HG02885 (cell line): ENCODE measurements around the gene ILF2.
"Not testable (repeated sequence)": the region's sequence is repeated elsewhere in the genome, so short reads cannot be mapped to it uniquely, and the experiment has no call there.

Source experiments
- ATAC-seq: cut with Tn5 transposase; IDR thresholded peaks from one replicate; pipeline ENCODE4 v1.9.1; 2021; ENCODE audit warnings: mild to moderate bottlenecking; ENCODE audit not compliant: unreplicated experiment, poor library complexity

ILF2 gene

DNA sequence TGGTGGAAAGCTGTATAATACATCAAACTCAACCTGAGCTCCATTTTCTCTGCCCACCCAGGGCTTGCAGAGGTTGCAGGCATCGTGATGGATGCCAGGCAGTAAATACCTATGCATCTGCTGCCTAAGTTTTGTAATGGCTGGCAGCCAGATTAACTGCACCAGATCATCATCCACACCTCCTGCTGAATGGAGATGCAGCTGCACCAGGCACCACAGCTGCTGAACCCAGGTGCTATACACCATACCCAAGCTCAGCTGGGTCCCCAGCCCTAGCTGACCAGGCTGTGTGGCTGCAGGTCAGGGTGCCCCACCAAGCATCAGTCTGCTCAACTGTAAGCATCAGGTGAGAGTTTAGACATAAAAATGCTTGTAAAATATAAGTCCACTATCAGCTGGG is 19.0 kb downstream of the ILF2 start:
- ATAC-seq: no peak

DNA sequence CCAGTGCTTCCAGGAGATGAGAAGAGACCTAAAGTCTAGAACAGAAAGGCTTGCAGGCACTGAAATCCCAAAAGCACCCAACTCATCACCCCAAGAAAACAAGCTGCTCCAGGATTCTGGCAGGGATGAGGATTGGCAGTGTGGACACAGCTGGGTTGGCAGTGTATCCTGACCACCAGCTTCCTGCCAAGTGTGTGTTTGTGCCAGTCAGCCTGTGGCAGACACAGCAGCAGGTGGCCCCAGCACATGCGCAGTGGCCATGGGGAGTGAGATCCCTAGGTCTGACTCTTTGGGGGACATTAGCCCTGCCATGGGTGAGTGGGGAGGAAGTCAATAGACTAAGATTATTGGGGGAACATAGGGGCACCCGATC is 20.9 kb downstream of the ILF2 start:
- no peak for ATAC-seq

DNA sequence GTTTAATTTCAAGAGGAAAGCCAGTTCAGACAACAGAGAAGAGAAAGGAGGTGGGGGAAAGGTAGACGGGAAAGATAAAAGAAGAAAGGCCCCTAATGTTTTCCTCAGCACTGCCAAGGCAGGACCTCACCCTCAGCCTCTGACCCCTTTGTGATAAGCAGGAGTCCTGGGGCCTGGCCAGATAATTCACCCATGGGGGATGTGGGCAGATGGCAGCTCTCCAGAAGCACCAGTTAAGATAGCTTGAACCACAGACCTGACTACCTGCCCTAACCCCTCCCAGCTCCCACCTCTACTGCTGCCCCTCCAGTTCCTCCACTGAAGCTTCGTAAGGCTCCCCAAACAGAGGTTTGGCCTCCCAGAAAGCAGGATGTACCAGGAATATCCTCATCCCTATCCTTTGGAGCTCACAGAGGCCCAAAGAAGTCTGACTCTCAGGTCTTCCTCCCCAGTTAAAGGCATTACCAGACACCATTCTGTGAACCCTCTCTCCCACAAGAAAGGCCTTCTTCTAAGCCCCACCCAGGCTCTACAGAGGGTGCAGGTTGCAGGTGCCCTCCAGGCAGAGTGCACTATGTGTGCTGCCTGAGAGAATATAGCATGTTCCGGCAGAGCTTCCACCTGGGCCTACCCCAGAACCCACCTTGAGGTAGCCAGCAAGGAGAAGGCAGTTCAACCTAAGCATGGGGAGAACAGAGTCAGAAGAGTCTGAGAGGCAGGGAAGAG is 21.5 kb downstream of the ILF2 start:
- no peak for ATAC-seq

DNA sequence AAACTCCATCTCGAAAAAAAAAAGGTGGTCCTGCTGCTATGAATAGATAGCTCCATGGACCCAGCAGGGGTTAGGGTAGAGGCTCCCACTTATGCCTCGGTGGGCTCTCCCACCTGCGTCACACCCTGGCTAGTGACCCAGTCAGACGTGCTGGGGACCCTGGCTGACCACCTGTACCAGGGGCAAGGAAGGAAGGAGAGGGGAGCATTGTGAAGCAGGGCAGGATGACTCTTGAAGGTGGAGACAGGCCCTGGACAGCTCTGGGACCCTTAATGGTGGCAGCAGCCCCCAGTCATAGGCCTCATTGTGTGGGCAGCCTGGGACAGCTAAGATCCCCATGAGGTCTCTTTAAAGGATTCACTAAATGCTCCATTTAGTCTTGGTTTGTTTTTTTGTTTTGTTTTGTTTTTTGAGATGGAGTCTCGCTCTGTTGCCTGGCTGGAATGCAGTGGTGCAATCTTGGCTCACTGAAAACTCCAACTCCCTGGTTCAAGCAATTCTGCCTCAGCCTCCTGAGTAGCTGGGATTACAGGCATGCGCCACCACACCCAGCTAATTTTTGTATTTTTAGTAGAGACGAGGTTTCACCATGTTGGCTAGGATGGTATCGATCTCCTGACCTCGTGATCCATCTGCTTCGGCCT is 22.7 kb downstream of the ILF2 start:
- no peak for ATAC-seq

DNA sequence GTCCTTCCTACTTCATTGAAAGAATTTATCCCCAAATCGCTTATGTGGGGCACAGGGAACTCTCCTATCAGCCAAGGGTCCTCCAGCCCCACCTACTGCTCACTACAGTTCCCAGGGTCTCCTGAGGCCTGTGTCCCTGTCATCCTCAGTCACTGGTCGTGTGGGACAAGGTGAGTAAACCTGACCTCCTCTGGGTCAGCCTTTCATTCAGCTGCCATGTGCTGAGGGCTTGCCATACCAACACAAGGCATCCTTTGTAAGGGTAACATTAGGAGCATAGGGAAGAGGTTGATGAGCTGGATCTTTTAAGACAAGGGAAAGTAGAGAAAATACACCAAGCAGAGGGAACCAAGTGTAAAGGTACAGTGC is 23.5 kb downstream of the ILF2 start:
- no peak for ATAC-seq

DNA sequence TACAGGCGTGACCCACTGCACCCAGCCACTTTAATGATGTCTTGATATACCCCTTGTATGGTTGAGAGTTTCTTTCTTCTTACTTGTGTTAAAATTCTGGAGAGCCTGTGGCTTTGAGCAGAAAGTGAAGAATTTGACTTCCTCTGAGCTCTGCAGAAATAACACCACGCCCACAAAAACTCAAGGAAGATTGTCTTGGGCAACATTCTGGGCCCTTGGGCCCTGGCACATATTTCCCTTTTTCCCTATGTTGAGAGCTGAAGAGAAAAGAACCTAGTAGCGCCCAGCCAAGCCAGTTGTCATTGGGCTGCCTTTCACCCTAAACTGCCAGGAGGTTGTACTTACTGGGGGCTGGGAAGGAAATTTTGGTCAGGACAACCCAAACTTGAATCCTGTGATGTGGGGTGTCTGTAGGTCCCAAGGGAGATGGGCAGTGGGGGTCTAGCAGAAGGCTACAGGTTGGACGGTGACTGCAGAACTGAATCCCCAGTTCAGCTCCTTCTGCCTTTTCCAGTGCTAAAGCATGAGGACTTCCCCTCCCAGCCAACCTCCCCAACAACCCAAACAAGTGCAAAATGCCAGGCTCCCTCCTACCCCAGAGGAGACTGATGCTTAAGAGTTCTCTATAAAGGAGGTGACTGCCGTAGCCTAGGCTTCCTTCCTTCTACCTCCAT is 24.0 kb downstream of the ILF2 start:
- no peak for ATAC-seq

DNA sequence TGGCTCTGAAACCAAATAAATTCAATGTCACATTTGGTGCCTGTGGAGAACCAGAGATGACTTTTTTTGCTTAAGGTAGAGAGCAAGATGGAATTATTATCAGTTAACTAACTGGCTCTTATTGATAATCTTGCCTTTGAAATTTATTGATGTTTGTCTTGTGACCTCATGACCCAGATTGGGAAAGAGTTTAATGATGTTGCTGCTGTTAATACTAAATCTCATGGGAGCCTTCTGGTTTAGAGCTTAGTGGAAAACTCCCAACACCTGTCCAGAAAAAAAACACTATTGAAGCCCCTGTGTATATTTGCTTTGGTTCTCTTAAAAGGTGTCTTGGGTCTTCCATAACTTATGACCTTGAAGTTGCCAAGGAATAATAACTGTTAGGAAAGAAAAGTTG is 27.0 kb downstream of the ILF2 start:
- ATAC-seq: no peak

DNA sequence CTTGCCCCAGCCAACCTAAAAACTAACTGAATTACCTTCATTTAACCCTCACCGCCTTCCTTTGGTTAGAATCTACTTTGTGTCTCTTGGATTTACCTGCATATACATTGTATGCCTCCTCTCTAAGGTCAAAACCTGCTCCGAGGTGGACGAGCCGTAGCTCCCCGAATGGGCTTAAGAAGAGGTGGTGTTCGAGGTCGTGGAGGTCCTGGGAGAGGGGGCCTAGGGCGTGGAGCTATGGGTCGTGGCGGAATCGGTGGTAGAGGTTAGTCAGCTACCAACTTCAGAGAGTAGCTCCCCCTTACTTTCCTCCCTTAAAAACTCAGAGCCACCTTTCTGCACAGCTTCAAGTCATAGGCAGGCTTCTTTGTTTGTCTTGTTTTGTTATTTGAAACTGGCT is 27.7 kb downstream of the ILF2 start:
- ATAC-seq: no peak

DNA sequence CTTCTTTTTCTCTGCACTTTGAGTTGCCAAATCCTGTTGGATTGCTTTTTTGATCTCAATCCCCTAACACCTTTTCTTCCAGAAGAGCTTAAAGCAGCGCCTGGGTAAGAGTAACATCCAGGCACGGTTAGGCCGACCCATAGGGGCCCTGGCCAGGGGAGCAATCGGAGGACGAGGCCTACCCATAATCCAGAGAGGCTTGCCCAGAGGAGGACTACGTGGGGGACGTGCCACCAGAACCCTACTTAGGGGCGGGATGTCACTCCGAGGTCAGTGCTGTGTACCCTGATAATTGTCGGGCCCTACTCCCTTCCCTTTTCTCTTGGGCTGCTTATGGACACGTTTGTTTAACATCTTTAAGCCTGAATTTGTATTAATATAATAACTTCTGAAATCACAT is 28.6 kb downstream of the ILF2 start:
- ATAC-seq: no peak

DNA sequence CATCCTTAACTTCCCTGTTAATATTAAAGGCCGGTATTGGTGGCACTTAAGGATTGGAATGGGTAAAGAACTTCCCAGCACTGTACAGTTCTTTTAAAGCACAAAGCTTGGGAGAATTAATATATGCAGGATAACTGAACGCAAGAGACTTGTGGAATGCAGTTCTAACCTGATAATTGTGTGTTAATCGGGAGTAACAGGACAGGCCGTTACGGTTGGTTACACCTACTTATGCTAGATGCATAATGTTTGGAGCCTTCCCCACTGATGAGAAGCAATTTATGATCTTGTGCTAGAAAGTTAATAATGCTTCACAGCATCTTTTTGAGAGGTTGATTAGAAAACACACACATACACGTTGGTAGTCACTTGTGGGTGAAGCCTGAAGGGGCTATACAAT is 29.9 kb downstream of the ILF2 start:
- no peak for ATAC-seq

DNA sequence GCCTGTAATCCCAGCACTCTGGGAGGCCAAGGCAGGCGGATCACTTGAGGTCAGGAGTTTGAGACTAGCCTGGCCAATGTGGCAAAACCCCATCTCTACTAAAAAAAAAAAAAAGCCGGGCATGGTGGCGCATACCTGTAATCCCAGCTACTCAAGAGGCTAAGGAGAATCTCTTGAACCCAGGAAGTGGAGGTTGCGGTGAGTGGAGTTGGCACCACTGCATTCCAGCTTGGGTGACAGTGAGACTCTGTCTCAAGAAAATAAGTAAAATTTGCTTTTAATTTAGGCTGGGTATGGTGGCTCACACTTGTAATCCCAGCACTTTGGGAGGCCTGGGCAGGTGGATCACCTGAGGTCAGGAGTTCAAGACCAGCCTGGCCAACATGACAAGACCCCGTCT is 30.6 kb downstream of the ILF2 start:
- ATAC-seq: not testable (repeated sequence)

DNA sequence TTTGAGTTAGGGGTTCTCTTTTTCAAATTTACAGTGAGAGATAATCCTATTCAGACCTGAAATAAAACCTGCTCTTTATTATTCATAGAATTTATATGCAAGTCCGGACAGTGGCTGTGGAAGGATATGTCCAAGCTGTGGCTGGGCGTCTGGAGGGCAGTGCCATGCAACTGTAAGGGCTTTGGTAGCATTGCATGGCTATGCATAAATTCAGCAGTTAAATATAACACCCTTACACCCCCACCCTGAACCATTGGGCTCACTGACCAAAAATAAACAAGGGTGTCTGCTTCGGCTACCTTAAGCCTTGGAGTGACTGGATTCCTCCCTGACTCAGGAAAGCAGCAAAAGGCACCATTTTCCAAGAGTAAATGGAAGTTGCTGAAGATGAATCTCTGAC is 31.5 kb downstream of the ILF2 start:
- ATAC-seq: no peak

DNA sequence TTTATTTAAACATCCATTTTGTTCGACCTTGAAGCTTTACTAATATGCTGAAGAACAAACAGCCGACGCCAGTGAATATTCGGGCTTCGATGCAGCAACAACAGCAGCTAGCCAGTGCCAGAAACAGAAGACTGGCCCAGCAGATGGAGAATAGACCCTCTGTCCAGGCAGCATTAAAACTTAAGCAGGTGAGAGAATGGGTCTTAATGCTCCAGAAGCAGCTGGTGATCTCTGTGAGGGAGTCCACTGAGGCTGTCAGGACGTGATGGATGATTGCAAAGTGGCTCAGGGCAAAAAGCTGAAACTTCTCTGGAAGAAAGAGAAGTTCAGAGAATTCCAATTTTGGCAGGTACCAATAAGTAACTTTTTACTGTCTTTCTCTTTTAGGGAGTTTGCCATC is 32.5 kb downstream of the ILF2 start:
- ATAC-seq: no peak

DNA sequence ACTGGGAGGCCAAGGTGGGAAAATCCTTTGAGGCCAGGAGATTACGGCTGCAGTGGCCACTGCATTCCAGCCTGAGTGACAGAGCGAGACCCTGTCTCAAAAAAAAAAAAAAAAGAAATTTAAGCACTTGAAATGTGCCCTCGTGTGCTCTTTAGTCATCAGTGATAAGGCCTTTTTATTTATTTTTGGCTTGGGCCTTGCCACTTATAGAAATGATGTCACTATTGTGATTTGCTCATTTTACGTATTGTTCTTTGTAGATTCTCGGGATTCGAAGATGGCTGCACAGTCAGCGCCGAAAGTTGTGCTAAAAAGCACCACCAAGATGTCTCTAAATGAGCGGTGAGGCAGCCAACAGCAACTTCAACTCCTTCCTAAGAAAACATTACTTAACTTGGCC is 34.5 kb downstream of the ILF2 start:
- ATAC-seq: no peak

DNA sequence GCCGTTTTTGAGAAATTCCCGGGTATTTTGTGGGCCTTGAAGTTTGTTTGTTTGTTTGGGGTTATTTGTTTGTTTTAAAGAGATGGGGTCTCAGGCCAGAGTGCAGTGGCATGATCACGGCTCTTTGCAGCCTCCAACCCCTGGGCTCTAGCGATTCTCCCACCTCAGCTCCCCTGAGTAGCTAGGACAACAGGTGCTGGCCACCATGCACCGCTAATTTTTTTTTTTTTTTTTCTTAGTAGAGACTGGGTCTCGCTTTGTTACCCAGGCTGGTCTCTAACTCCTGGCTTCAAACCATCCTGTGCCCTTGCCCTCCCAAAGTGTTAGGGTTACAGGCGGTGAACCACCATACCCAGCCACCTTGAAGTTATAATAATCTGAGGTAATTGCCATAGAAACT is 34.9 kb downstream of the ILF2 start:
- ATAC-seq: no peak

DNA sequence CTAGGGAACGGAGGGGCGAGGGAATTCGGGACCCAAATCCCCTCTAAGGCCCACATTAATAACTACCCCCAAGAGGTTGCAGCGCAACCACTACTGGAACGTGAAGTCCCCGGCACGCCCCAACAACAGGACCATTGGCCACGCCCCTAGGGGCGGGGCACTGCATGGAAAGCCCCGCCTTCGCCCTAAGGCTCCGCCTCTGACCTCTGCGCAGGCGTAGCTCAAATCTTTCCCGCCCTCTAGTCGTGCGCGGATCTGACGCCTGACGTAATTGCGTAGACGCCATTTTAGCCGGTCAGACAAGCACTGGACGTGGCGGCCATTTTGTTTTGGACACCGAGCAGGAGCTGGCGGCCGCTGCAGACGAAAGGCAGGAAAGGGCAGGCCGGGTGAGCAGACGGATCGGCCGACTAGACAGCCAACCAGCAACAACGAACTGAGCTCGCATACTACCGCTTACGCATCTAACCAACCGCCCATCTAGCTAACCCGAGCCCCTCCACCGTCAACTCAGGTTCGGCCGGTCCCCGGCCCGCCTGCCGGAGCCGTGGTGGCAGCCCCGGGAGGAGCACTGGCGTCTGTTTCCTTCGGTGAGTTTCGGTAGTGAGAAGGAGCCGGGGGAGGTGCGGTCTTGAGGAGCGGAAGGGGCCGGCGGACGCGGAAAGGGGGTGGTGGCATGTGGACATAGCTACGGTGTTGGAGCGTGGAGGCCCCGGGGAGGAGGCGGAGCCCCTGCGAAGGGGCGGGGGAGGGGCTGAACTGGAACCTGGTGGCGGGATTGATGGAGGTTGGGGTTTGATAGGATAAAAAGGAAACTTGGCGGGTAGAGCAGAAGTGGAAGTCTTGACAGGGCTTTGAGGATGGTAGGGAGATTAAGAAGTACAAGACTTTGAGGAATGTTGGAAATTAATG is 36.8 kb downstream of the ILF2 start, which contains the start of gene CHTOP:
CHTOP (plus strand) TSS at position 313 of the 912 bp plus-strand sequence. CDS start 2,523 bp downstream, outside the sequence.
- peak; percentile 86 for ATAC-seq

DNA sequence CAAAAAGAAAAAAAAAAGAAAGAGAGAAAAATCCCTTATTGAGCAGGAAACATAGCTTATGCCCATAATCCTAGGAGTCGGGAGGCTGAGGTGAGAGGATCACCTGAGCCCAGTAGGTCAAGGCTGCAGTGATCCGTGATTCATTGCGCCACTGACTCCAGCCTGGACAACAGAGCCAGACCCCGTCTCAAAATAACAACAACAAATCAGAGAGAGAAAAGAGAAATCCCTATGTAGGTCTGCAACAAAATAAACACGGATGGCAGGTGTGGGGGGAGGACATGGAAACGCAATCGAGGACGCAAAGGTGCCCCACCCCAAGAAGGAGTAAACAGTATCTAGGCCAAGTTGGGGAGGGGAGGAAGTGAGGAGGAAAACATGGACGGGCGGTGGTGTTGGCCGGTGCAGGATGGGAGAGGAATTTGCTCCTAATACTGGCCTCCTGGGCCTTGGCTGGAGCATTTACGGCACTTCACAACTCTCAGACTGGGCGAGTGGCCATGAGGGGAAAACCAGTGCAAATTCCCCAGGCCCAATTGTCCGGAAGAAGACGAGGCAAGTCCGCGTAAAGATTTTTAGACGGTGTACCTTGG is 37.5 kb downstream of the ILF2 start:
- ATAC-seq: no peak

DNA sequence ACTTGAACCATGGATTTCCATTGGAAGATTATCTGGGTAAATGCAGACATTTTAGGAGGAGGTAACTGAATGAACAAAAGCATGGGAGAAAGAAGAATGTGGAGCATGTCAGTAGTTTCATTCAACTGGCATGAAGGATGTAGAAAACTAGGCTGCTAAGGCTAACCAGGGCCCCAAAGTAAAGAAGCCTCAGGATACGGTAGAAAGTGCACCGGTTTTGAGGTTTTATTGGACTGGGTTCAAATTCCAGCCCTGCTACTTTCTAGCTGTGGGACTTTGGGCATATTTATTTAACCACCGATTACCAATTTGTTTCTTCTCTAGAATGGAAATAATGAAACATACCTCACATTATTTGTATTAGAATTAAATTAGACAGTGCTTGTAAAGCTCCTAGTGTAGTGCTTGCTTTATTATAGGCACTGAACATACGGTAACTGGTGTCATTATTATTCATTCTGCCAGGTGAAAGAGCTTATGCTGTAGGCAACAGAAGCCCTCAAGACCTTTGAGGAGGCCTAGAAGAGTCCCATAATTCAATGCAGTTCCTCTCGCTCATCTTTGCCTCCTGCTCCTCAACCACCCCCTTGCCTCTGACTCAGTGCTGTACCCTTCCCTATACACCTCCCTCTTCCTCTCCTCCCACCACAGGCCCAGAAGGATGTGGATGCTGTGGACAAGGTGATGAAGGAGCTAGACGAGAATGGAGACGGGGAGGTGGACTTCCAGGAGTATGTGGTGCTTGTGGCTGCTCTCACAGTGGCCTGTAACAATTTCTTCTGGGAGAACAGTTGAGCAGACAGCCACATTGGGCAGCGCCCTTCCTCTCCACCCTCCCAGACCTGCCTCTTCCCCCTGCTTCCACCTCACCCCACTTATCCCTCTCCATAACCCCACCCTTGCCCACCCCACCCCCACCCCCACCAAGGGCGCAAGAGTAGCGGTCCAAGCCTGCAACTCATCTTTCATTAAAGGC is 39.5 kb downstream of the ILF2 start:
- no peak for ATAC-seq

DNA sequence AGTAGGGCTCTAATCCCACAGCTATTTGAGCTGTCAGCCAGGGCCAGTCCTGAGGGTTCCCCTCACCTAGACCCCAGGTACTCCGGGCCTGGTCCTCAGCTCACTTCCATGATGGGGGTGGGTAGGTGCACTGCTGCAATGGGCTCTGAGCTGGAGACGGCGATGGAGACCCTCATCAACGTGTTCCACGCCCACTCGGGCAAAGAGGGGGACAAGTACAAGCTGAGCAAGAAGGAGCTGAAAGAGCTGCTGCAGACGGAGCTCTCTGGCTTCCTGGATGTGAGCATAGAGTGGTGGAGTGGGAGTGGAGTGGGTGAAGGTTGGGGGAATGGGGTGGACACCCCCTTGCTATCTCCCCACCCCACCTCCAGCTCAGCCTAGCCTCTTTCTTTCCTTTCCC is 40.4 kb downstream of the ILF2 start:
- ATAC-seq: no peak
